Erythroblast (primary cell): ENCODE results near the gene AGR3.

Experiments
- GATA1 ChIP-seq: IDR thresholded peaks from 2 replicates; pipeline ENCODE4 v1.6.1; 2011; ENCODE audit warnings: low read depth, mild to moderate bottlenecking, control low read depth, low read length, moderate library complexity
- POLR2A ChIP-seq: IDR thresholded peaks from 2 replicates; pipeline ENCODE4 v1.6.1; 2011; ENCODE audit warnings: mild to moderate bottlenecking, low read length

GRCh38 chr7:16826060-16826459, 55.7 kb downstream of the AGR3 start:
- TF ChIP-seq POLR2A = no peak
- TF ChIP-seq GATA1 = no peak
